Kidney (tissue), 14 donors: ENCODE measurements around the gene BTBD9. TPM values are rescaled to one million over a fixed set of nuclear protein-coding genes. Genes with fewer than 3 reads are reported as not detected.
A peak's percentile ranks its signal among the peaks of the same experiment; 100 is the strongest.

Experiments used
- DNase-seq, 5 donors: peaks; one replicate each; pipeline ENCODE4 v3.0.0-alpha.2; 2013 to 2020
- FAIRE-seq: peaks from 2 replicates; lab custom pipeline; 2012; peaks lifted over from hg19 to GRCh38; lab: Jason Lieb, UNC
- H3K27ac ChIP-seq, 2 donors: one replicate each; pipeline ENCODE4 v1.7.0; 2013; ENCODE audit warnings: low read depth in 2 of 2, low read length in 2 of 2, inconsistent platforms in 1 of 2
- H3K27me3 ChIP-seq: one replicate; pipeline ENCODE4 v1.7.1; 2013; ENCODE audit warnings: low read length, inconsistent platforms; ENCODE audit not compliant: control insufficient read depth, insufficient read depth
- H3K36me3 ChIP-seq, 3 donors: one replicate each; pipeline versions ENCODE4 v1.7.0 to v1.7.1; 2013; ENCODE audit warnings: low read length in 3 of 3, control low read depth in 1 of 3, inconsistent platforms in 1 of 3; ENCODE audit not compliant: insufficient read depth in 3 of 3, control insufficient read depth in 2 of 3
- H3K4me1 ChIP-seq, 3 donors: one replicate each; pipeline versions ENCODE4 v1.7.0 to v1.7.1; 2013; ENCODE audit warnings: low read length in 3 of 3, inconsistent platforms in 1 of 3, low read depth in 1 of 3; ENCODE audit not compliant: control insufficient read depth in 2 of 3, insufficient read depth in 2 of 3
- H3K4me3 ChIP-seq, 3 donors: one replicate each; pipeline versions ENCODE4 v1.7.0 to v1.8.1; 2013; ENCODE audit warnings: low read length in 3 of 3, control low read depth in 1 of 3, inconsistent platforms in 1 of 3
- H3K9ac ChIP-seq, 3 donors: one replicate each; pipeline versions ENCODE4 v1.7.0 to v1.7.1; 2013; ENCODE audit warnings: low read length in 3 of 3, control low read depth in 1 of 3, inconsistent platforms in 1 of 3
- H3K9me3 ChIP-seq, 3 donors: one replicate each; pipeline versions ENCODE4 v1.7.0 to v1.7.1; 2013; ENCODE audit warnings: low read length in 3 of 3, control low read depth in 1 of 3, inconsistent platforms in 1 of 3; ENCODE audit not compliant: control insufficient read depth in 2 of 3, insufficient read depth in 1 of 3
- CTCF ChIP-seq: IDR thresholded peaks from 3 replicates; pipeline ENCODE4 v1.5.1; 2012; ENCODE audit warnings: mild to moderate bottlenecking, moderate library complexity, borderline replicate concordance; ENCODE audit not compliant: insufficient read depth; ENCODE audit errors: extremely low read depth
- intact Hi-C: fragments of 100-400 bp; cut with DNase I; formaldehyde crosslinking; loops from one replicate; pipeline ENCODE4 v1.11.1; 2022
- polyA plus RNA-seq: library from polyadenylated mRNA; stranded (reverse); fragments of 350-450 nt; fragmentation: Illumina TruSeq; extraction: RNeasy Lipid Tissue Mini Kit (QIAGEN cat#74804); gene quantifications from one replicate; pipeline ENCODE4 v1.2.3, GENCODE V29; 2014; ENCODE audit warnings: low read depth, low replicate concordance; ENCODE audit not compliant: insufficient read depth
- total RNA-seq: library from RNA; stranded (reverse); fragmentation: NEBNext Ultra II Directional; extraction: Animal tissue kit (Norgen Biotek cat#: 25700); gene quantifications from one replicate; pipeline ENCODE4 v1.2.1, GENCODE V29; 2021
- donor health status: control.
- donor health status: control.
- donor health status: control.
- donor health status: control.
- donor health status: control.
- donor health status: DM: yes; HTN: yes; CAD: no.
- donor health status: Normal renal cell carcinoma (clear cell type).

BTBD9 gene
- total and polyA plus RNA-seq, 2 donors from 2014 or later: 4.2 to 29.9 TPM

- Histone ChIP-seq H3K4me1 (peaks cover 0 to 6% (median 4%) of the 10 kb centered on the region in 3 donors), H3K9ac (peak overlapping the region in 1 of 3 donors; percentile 23), H3K36me3 (no peaks in the 10 kb centered on the region), H3K9me3 (no peaks in the 10 kb centered on the region), H3K27ac (no peak overlapping the region), H3K27me3 (no peaks in the 10 kb centered on the region), H3K4me3 (no peak overlapping the region)
- no peak for FAIRE-seq
- no peak for TF ChIP-seq CTCF
- intact Hi-C loops: no loop called here
- DNase-seq: peak in 1 of 5 donors; percentile 53
These were observed 430.1 kb downstream of the BTBD9 start for GRCh38 chr6:38209371-38210260.

GRCh38 chr6:38208028-38208427, 431.7 kb downstream of the BTBD9 start:
- no peaks in the 10 kb centered on the region for H3K9me3 ChIP-seq
- TF ChIP-seq CTCF: no peak
- H3K4me1 ChIP-seq: peaks cover 0 to 6% (median 4%) of the 10 kb centered on the region in 3 donors
- no peaks in the 10 kb centered on the region for H3K36me3 ChIP-seq
- no peaks in the 10 kb centered on the region for H3K27me3 ChIP-seq
- no peak for FAIRE-seq
- intact Hi-C loops: no loop called here
- H3K9ac ChIP-seq: no peak overlapping the region
- H3K27ac ChIP-seq: no peak overlapping the region
- DNase-seq: peak in 1 of 5 donors; percentile 43
- no peak overlapping the region for H3K4me3 ChIP-seq

- no peaks in the 10 kb centered on the region for H3K27me3 ChIP-seq
- H3K4me1 ChIP-seq: peaks cover 0 to 6% (median 4%) of the 10 kb centered on the region in 3 donors
- H3K27ac ChIP-seq: no peak overlapping the region
- no peak overlapping the region for H3K4me3 ChIP-seq
- peak in 3 of 5 donors; percentile 48 to 53 (median 48) for DNase-seq
- FAIRE-seq: no peak
- intact Hi-C loops: no loop called here
- TF ChIP-seq CTCF: no peak
- H3K9me3 ChIP-seq: no peaks in the 10 kb centered on the region
- H3K36me3 ChIP-seq: no peaks in the 10 kb centered on the region
- H3K9ac ChIP-seq: no peak overlapping the region
These were observed 432.4 kb downstream of the BTBD9 start for GRCh38 chr6:38207375-38207774.
